ENCODE results near the gene CUX1.
A peak's percentile ranks its signal among the peaks of the same experiment; 100 is the strongest.

Gene CUX1

DNA sequence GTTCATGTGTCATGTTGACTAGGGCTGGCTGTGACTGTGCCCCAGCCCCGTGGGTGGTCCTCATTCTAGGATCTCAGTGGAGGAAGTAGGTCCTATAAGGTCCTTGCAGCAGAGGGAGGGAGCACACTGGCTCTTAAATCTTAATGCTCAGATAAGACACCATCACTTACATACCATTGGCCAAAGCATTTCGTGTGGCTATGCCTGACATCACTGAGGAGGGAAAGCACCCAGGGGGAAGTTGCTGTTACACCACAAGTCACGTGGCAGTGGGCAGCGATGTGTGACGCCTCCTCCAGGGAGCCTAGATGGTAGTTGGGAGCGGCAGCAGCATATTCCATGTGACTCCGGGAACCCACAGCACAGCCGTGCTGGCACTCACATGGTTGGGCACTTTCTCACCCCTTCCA, 244.6 kb downstream of the CUX1 start:
- ATAC-seq: no peak

DNA sequence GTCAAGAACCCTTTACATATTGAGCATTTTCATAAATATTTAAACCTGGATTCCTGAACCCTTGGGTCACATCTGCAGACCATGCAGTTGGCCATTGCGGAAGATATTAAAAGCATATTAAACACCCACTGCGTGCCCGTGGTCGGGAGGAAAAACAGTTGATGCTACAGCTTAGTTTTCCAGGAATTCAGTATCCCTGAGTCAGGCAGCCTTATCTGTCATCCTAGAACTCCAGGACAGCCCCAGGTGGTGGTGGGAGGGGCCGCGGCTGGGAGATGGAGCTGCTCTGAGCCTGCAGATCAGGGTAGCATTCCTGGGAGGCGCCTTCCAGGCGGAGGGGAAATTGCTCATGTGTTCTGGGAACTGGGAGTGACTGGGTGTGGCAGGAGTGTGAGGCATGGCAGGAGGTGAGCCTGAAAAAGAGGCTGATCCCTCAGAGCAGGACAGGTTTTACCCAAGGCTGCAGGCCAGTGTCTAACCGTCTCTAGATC, 246.3 kb downstream of the CUX1 start:
- ATAC-seq: peak; percentile 70

More for the DNA sequence above, 244.6 kb downstream of the CUX1 start:
- no peak for TF ChIP-seq ZNF70 (CRISPR knock-in tag; IDR thresholded peaks at IDR 0.05)
- TF ChIP-seq PPARA (CRISPR knock-in tag; IDR thresholded peaks at IDR 0.05; ENCODE audit: borderline replicate concordance): no peak
- no peak for TF ChIP-seq ZC3H10 (CRISPR knock-in tag; IDR thresholded peaks at IDR 0.05)
- no peak for TF ChIP-seq ZNF8 (CRISPR knock-in tag; IDR thresholded peaks at IDR 0.05)
- TF ChIP-seq, protein P1, sequence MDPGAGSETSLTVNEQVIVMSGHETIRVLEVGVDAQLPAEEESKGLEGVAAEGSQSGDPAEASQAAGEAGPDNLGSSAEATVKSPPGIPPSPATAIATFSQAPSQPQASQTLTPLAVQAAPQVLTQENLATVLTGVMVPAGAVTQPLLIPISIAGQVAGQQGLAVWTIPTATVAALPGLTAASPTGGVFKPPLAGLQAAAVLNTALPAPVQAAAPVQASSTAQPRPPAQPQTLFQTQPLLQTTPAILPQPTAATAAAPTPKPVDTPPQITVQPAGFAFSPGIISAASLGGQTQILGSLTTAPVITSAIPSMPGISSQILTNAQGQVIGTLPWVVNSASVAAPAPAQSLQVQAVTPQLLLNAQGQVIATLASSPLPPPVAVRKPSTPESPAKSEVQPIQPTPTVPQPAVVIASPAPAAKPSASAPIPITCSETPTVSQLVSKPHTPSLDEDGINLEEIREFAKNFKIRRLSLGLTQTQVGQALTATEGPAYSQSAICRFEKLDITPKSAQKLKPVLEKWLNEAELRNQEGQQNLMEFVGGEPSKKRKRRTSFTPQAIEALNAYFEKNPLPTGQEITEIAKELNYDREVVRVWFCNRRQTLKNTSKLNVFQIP (CRISPR knock-in tag; IDR thresholded peaks at IDR 0.05; ENCODE audit: borderline replicate concordance, low read depth): no peak
- no peak for TF ChIP-seq CSDC2 (CRISPR knock-in tag; IDR thresholded peaks at IDR 0.05)
- no peak for TF ChIP-seq ZFP3 (CRISPR knock-in tag; IDR thresholded peaks at IDR 0.05)

DNA sequence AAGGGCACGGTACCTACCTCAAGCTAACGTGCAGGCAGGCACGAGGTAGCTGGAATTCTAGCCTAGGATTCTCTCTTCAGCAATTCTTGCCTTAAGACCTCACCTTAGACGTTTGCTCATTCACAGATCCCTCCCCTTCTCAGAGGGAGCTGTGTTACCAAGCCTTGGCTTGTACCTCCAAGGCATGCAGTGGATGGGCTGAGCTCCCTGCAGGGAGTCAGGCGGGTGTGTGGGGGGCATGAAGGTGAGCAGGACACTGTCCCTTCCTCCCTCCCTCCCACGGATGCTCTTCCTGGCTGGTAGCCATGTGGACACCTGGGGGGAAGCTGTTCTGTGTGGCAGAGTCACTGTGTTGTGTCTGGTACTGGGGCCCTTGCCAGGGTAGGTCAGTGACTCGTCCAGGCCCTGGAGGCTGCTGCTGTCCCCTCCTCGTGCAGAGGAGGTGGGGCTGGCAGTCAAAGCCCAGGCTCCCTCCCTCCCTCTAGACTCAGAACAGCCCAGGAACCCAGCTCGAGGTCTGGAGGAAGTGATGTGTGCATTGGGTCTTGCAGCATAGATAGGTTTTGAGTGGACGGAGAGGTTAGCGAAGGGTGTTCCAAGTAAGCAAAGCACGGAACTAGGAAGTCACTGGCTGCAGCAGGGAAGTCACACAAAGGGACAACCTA, 247.1 kb downstream of the CUX1 start:
- peak; percentile 77 for ATAC-seq

More for the DNA sequence above, 246.3 kb downstream of the CUX1 start:
- TF ChIP-seq CSDC2 (CRISPR knock-in tag; IDR thresholded peaks at IDR 0.05): no peak
- TF ChIP-seq, protein P2, sequence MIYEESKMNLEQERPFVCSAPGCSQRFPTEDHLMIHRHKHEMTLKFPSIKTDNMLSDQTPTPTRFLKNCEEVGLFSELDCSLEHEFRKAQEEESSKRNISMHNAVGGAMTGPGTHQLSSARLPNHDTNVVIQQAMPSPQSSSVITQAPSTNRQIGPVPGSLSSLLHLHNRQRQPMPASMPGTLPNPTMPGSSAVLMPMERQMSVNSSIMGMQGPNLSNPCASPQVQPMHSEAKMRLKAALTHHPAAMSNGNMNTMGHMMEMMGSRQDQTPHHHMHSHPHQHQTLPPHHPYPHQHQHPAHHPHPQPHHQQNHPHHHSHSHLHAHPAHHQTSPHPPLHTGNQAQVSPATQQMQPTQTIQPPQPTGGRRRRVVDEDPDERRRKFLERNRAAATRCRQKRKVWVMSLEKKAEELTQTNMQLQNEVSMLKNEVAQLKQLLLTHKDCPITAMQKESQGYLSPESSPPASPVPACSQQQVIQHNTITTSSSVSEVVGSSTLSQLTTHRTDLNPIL (CRISPR knock-in tag; IDR thresholded peaks at IDR 0.05; ENCODE audit: low read depth): peak; percentile 24; the same call in 1 of the 2 replicates

DNA sequence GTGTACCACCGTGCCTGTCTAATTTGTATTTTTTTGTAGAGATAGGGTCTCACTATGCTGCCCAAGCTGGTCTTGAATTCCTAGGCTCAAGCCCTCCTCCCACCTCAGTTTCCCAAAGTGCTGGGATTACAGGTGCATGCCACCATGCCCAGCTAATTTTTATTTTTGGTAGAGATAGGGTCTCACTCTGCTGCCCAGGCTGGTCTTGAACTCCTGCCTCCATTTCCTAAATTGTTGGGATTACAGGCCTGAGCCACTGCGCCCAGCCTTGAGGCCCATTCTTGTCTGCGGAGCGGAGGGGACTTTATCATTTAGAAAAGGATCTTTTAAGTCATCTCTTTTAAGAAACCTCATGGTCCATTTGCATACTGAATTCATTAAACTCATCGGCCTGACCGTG, 247.8 kb downstream of the CUX1 start:
- TF ChIP-seq ZNF70 (CRISPR knock-in tag; IDR thresholded peaks at IDR 0.05): no peak
- TF ChIP-seq, protein P3, sequence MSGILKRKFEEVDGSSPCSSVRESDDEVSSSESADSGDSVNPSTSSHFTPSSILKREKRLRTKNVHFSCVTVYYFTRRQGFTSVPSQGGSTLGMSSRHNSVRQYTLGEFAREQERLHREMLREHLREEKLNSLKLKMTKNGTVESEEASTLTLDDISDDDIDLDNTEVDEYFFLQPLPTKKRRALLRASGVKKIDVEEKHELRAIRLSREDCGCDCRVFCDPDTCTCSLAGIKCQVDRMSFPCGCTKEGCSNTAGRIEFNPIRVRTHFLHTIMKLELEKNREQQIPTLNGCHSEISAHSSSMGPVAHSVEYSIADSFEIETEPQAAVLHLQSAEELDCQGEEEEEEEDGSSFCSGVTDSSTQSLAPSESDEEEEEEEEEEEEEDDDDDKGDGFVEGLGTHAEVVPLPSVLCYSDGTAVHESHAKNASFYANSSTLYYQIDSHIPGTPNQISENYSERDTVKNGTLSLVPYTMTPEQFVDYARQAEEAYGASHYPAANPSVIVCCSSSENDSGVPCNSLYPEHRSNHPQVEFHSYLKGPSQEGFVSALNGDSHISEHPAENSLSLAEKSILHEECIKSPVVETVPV (CRISPR knock-in tag; IDR thresholded peaks at IDR 0.05): no peak
- TF ChIP-seq, protein P4, sequence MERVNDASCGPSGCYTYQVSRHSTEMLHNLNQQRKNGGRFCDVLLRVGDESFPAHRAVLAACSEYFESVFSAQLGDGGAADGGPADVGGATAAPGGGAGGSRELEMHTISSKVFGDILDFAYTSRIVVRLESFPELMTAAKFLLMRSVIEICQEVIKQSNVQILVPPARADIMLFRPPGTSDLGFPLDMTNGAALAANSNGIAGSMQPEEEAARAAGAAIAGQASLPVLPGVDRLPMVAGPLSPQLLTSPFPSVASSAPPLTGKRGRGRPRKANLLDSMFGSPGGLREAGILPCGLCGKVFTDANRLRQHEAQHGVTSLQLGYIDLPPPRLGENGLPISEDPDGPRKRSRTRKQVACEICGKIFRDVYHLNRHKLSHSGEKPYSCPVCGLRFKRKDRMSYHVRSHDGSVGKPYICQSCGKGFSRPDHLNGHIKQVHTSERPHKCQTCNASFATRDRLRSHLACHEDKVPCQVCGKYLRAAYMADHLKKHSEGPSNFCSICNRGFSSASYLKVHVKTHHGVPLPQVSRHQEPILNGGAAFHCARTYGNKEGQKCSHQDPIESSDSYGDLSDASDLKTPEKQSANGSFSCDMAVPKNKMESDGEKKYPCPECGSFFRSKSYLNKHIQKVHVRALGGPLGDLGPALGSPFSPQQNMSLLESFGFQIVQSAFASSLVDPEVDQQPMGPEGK (CRISPR knock-in tag; IDR thresholded peaks at IDR 0.05; ENCODE audit: borderline replicate concordance): no peak
- no peak for TF ChIP-seq TCF4 (CRISPR knock-in tag; IDR thresholded peaks at IDR 0.05; ENCODE audit: borderline replicate concordance)
- no peak for TF ChIP-seq ZC3H10 (CRISPR knock-in tag; IDR thresholded peaks at IDR 0.05)
- no peak for TF ChIP-seq ISL1 (CRISPR knock-in tag; IDR thresholded peaks at IDR 0.05)
- TF ChIP-seq PPARA (CRISPR knock-in tag; IDR thresholded peaks at IDR 0.05; ENCODE audit: borderline replicate concordance): no peak
- no peak for TF ChIP-seq RARB (CRISPR knock-in tag; IDR thresholded peaks at IDR 0.05)
- no peak for TF ChIP-seq SNAI2 (CRISPR knock-in tag; IDR thresholded peaks at IDR 0.05)
- ATAC-seq: no peak

More for the DNA sequence above, 247.1 kb downstream of the CUX1 start:
- TF ChIP-seq TCF4 (CRISPR knock-in tag; IDR thresholded peaks at IDR 0.05; ENCODE audit: borderline replicate concordance): peak; percentile 41; the same call in 1 of the 2 replicates
- peak; percentile 73; the same call in 1 of the 2 replicates for TF ChIP-seq ZFP3 (CRISPR knock-in tag; IDR thresholded peaks at IDR 0.05)
- no peak for TF ChIP-seq ZFP30 (CRISPR knock-in tag; IDR thresholded peaks at IDR 0.05)

DNA sequence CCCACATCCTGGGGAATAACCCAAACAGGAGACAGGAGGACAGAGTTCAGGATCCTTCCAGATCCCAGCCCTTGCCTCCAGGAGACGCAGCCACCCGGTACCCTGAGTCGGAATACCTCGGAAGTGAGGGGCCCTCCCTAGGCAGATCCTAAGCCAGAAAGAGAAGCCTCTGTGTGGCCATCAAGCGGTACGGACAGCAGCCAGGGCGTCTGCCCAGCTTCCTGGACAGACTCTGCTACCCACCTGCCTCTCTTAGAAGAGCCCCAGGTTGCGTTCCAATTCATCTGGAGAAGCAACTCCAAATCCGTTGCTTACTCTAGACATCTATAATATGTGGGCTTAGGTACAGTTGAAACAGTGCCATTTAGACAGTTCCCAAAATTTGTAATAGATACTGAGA, 249.1 kb downstream of the CUX1 start:
- no peak for ATAC-seq
- TF ChIP-seq, protein P5, sequence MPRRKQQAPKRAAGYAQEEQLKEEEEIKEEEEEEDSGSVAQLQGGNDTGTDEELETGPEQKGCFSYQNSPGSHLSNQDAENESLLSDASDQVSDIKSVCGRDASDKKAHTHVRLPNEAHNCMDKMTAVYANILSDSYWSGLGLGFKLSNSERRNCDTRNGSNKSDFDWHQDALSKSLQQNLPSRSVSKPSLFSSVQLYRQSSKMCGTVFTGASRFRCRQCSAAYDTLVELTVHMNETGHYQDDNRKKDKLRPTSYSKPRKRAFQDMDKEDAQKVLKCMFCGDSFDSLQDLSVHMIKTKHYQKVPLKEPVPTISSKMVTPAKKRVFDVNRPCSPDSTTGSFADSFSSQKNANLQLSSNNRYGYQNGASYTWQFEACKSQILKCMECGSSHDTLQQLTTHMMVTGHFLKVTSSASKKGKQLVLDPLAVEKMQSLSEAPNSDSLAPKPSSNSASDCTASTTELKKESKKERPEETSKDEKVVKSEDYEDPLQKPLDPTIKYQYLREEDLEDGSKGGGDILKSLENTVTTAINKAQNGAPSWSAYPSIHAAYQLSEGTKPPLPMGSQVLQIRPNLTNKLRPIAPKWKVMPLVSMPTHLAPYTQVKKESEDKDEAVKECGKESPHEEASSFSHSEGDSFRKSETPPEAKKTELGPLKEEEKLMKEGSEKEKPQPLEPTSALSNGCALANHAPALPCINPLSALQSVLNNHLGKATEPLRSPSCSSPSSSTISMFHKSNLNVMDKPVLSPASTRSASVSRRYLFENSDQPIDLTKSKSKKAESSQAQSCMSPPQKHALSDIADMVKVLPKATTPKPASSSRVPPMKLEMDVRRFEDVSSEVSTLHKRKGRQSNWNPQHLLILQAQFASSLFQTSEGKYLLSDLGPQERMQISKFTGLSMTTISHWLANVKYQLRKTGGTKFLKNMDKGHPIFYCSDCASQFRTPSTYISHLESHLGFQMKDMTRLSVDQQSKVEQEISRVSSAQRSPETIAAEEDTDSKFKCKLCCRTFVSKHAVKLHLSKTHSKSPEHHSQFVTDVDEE (CRISPR knock-in tag; IDR thresholded peaks at IDR 0.05): no peak
- no peak for TF ChIP-seq BACH2 (CRISPR knock-in tag; IDR thresholded peaks at IDR 0.05; ENCODE audit: borderline replicate concordance)
- no peak for TF ChIP-seq ZNF70 (CRISPR knock-in tag; IDR thresholded peaks at IDR 0.05)
- no peak for TF ChIP-seq GLIS3 (CRISPR knock-in tag; IDR thresholded peaks at IDR 0.05)
- no peak for TF ChIP-seq OSR1 (CRISPR knock-in tag; IDR thresholded peaks at IDR 0.05)
- TF ChIP-seq, protein P4 (CRISPR knock-in tag; IDR thresholded peaks at IDR 0.05; ENCODE audit: borderline replicate concordance): no peak

Measured in SK-N-SH treated with all-trans-retinoic acid at 6 μM for 48 hours (cell line).